HepG2 (cell line): ENCODE data around the gene C4orf33. TPM values are rescaled to one million over a fixed set of nuclear protein-coding genes. Genes with fewer than 3 reads are reported as not detected.
A peak's percentile ranks its signal among the peaks of the same experiment; 100 is the strongest.

Experiments used
- ATAC-seq: fragments of 200-7000 bp; cut with Tn5 transposase; 3 replicates; pipeline ENCODE4 v1.9.1; 2020; ENCODE audit warnings: mild to moderate bottlenecking, moderate library complexity
- BruUV-seq: library from RNA; stranded (reverse); fragments of 400-500 nt; replicated peaks from 2 replicates; lab custom pipeline; 2021; lab: Mats Ljungman, UMichigan
- CTCF ChIA-PET: fragments of 300-600 bp; formaldehyde crosslinking; extraction: SDS; loops from one replicate; lab custom pipeline; 2021; ENCODE audit warnings: low total read pairs, inconsistent platforms, low intra/inter-chr PET ratio; lab: Yijun Ruan, JAX
- POLR2A ChIA-PET: fragments of 350-600 bp; sonication (Branson Sonifier 250); formaldehyde crosslinking; loops from one replicate; lab custom pipeline; 2020; ENCODE audit warnings: antibody characterized with exemption, inconsistent platforms; lab: Yijun Ruan, JAX
- DNase-seq: peaks from one replicate; pipeline ENCODE4 v3.0.0-alpha.2; 2015; ENCODE audit warnings: low spot score
- FAIRE-seq: peaks from 3 replicates; lab custom pipeline; 2011; peaks lifted over from hg19 to GRCh38; lab: Jason Lieb, UNC
- H2AFZ ChIP-seq: one replicate; pipeline ENCODE4 v1.6.1; 2011; ENCODE audit warnings: low read length, inconsistent platforms
- H3K27ac ChIP-seq: fragments of 300-600 bp; 3 replicates; pipeline ENCODE4 v1.8.0; 2011; ENCODE audit warnings: mixed run types, mild to moderate bottlenecking, mixed read lengths, low read length, inconsistent platforms; ENCODE audit not compliant: insufficient read depth; ENCODE audit errors: extremely low read length
- H3K27me3 ChIP-seq, 2 experiments: fragments of 200-600 bp in 1 of 2; 2 replicates in 1 of 2; 3 replicates in 1 of 2; pipeline versions ENCODE4 v1.6.0 to v1.8.0; 2011; ENCODE audit warnings: low read length in 2 of 2, mild to moderate bottlenecking in 2 of 2, moderate library complexity in 2 of 2, inconsistent platforms in 1 of 2; ENCODE audit not compliant: insufficient read depth in 2 of 2, control insufficient read depth in 1 of 2
- H3K36me3 ChIP-seq, 2 experiments: fragments of 200-600 bp in 1 of 2; replicated peaks in 1 of 2; 2 replicates in 1 of 2; 3 replicates in 1 of 2; pipeline versions ENCODE4 v1.5.1 to v1.8.0; 2011; ENCODE audit warnings: low read length in 2 of 2, inconsistent platforms in 1 of 2; ENCODE audit not compliant: insufficient read depth in 2 of 2, control insufficient read depth in 1 of 2
- H3K4me1 ChIP-seq: 2 replicates; pipeline ENCODE4 v1.5.1; 2012; ENCODE audit warnings: low read length, inconsistent platforms; ENCODE audit not compliant: insufficient read depth
- H3K4me2 ChIP-seq: 2 replicates; pipeline ENCODE4 v1.6.0; 2011; ENCODE audit warnings: low read depth, low read length, inconsistent platforms
- H3K4me3 ChIP-seq, 3 experiments: fragments of 200-600 bp in 1 of 3; sonication (generic), shearing (Covaris generic) in 1 of 3; replicated peaks in 1 of 3; 2 replicates each; pipeline ENCODE4 v1.5.1; 2011 to 2016; ENCODE audit warnings: low read length in 3 of 3, inconsistent platforms in 2 of 3, low read depth in 2 of 3, mild to moderate bottlenecking in 2 of 3, control low read depth in 1 of 3, mixed read lengths in 1 of 3; ENCODE audit not compliant: insufficient read depth in 1 of 3
- H3K79me2 ChIP-seq: one replicate; pipeline ENCODE4 v1.6.1; 2011; ENCODE audit warnings: low read length, inconsistent platforms; ENCODE audit not compliant: insufficient read depth
- H3K9ac ChIP-seq: 2 replicates; pipeline ENCODE4 v1.6.0; 2011; ENCODE audit warnings: mild to moderate bottlenecking, low read depth, low read length, inconsistent platforms; ENCODE audit not compliant: insufficient read depth
- H3K9me3 ChIP-seq: 2 replicates; pipeline ENCODE4 v1.5.1; 2012; ENCODE audit warnings: mild to moderate bottlenecking, low read length
- H4K20me1 ChIP-seq: 2 replicates; pipeline ENCODE4 v1.6.0; 2011; ENCODE audit warnings: inconsistent platforms, mild to moderate bottlenecking, low read length, moderate library complexity; ENCODE audit not compliant: insufficient read depth
- CREBL2 ChIP-seq: sonication (generic); formaldehyde crosslinking; IDR thresholded peaks from 2 replicates; pipeline ENCODE4 v1.8.1; 2023; ENCODE audit warnings: missing genetic modification reagents, mild to moderate bottlenecking, borderline replicate concordance
- FOXK2 ChIP-seq: fragments of 450-650 bp; IDR thresholded peaks from 2 replicates; pipeline ENCODE4 v1.6.1; 2016
- KAT8 ChIP-seq: IDR thresholded peaks from 2 replicates; pipeline ENCODE4 v1.6.1; 2016; ENCODE audit warnings: missing genetic modification reagents, missing compliant biosample characterization
- MAFF ChIP-seq: IDR thresholded peaks from 2 replicates; pipeline ENCODE4 v1.6.1; 2011; ENCODE audit warnings: low read depth, low read length, improper control_type of control experiment
- MAFK ChIP-seq, 2 experiments: IDR thresholded peaks in 1 of 2; conservative IDR thresholded peaks in 1 of 2; 2 replicates each; pipeline ENCODE4 v1.6.1; 2011; ENCODE audit warnings: improper control_type of control experiment in 2 of 2, low read length in 2 of 2
- POLR2G ChIP-seq: fragments of 200-400 bp; formaldehyde crosslinking; IDR thresholded peaks from 2 replicates; pipeline ENCODE4 v1.6.1; 2018; ENCODE audit warnings: mild to moderate bottlenecking, low read depth, low read length, moderate library complexity
- SIN3B ChIP-seq: fragments of 150-350 bp; IDR thresholded peaks from 2 replicates; pipeline ENCODE4 v1.6.1; 2014; ENCODE audit warnings: low read length
- WIZ ChIP-seq: sonication (generic); formaldehyde crosslinking; IDR thresholded peaks from 2 replicates; pipeline ENCODE4 v1.5.1; 2020; ENCODE audit warnings: mild to moderate bottlenecking, missing genetic modification reagents
- ZNF317 ChIP-seq: sonication (generic); formaldehyde crosslinking; IDR thresholded peaks from 2 replicates; pipeline ENCODE4 v1.5.0; 2020; ENCODE audit warnings: mild to moderate bottlenecking, missing genetic modification reagents
- ZNF644 ChIP-seq: IDR thresholded peaks from 2 replicates; pipeline ENCODE4 v1.6.1; 2016; ENCODE audit warnings: low read depth
- ZNF776 ChIP-seq: sonication (generic); formaldehyde crosslinking; IDR thresholded peaks from 2 replicates; pipeline ENCODE4 v1.4.0; 2020; ENCODE audit warnings: mild to moderate bottlenecking, missing genetic modification reagents
- WGBS: methylation state at CpG from one replicate; pipeline ENCODE4 v1.1.6; 2017; ENCODE audit warnings: low lambda C conversion rate; 5-methylcytosine and 5-hydroxymethylcytosine counted together
- in situ Hi-C: cut with HindIII; loops from 2 replicates; pipeline ENCODE4 v1.10.0; 2017; ENCODE audit warnings: low pct_unique_long_range_greater_than_20kb; ENCODE audit not compliant: extremely low pct_ligation_motif_present
- intact Hi-C: fragments of 100-400 bp; cut with micrococcal nuclease; formaldehyde crosslinking; loops from one replicate; pipeline ENCODE4 v1.10.0; 2022; ENCODE audit not compliant: unreplicated experiment
- polyA plus RNA-seq, 8 experiments: library from polyadenylated mRNA; depleted of rRNA in 3 of 8; stranded (reverse) in 7 of 8; unstranded in 1 of 8; fragments of >200 nt; fragmentation: Illumina TruSeq in 4 of 8; extraction: Trizol in 4 of 8; gene quantifications; 2 replicates each; pipeline versions ENCODE4 v1.2.1 to v1.2.3, GENCODE V29; 2011 to 2016; ENCODE audit warnings: low read depth in 4 of 8, missing spikeins in 1 of 8, mixed read lengths in 1 of 8; ENCODE audit not compliant: insufficient read depth in 1 of 8
- total RNA-seq, 5 experiments: library from RNA; depleted of rRNA; stranded (reverse); fragments of >200 nt; fragmentation: Illumina TruSeq; extraction: Trizol; gene quantifications; 2 replicates each; pipeline ENCODE4 v1.2.3, GENCODE V29; 2016; ENCODE audit warnings: low read depth in 1 of 5
- TF ChIP-seq, protein P1 (sequence below): fragments of 450-650 bp; IDR thresholded peaks from 2 replicates; pipeline ENCODE4 v1.6.1; 2016
- TF ChIP-seq, protein P2 (sequence below): sonication (generic); formaldehyde crosslinking; IDR thresholded peaks from 2 replicates; pipeline ENCODE4 v1.8.1; 2023; ENCODE audit warnings: mild to moderate bottlenecking, moderate library complexity, missing genetic modification reagents
- TF ChIP-seq, protein P3 (sequence below): fragments of 450-650 bp; IDR thresholded peaks from 2 replicates; pipeline ENCODE4 v1.6.1; 2017

The C4orf33 gene
- total and polyA plus RNA-seq, 2 of the 13 experiments (the other 11 are each of a cell fraction or from before 2014, with no cell fraction given), result 2.8 to 3.3 TPM

DNA sequence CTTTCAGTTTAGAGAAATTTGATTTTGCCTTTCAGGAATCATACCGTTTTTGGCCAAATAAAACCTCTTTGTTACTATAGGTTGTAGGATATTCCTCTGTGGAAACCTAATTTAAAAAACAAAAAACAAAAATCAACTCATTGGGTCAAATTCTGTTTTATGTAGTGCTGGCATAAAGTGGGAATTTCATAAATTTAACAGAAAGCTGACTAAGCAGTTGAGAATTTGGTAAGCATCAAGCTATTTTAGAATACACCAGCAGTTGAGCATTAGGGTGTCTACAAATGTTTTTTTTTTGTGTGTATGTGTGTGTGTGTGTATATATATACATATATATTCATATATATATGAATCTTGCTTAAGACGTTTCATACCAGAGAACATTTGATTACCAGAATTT is 47.4 kb downstream of the C4orf33 start:
- H3K27me3 ChIP-seq, result peaks cover 0 to 9% of the 10 kb centered on the region in 2 experiments; a peak in 2 of 5 replicates
- no peaks in the 10 kb centered on the region for H3K4me1 ChIP-seq
- H3K9ac ChIP-seq, result no peak overlapping the region
- TF ChIP-seq POLR2G (no peak), MAFF (peak; percentile 36; the same call in 1 of the 2 replicates), MAFK (conservative IDR thresholded peaks at IDR 0.05 in 1 of 2, IDR thresholded peaks at IDR 0.05 in 1 of 2; ENCODE audit: low read length in 2 of 2) (peak in 1 of 2 experiments; percentile 67; a peak in 2 of 4 replicates)
- BruUV-seq, result no TSS peak
- under 1% methylated on average over 2 of the region's 2 CpGs for WGBS
- H3K9me3 ChIP-seq, result no peaks in the 10 kb centered on the region
- no peak overlapping the region for H3K27ac ChIP-seq
- H3K79me2 ChIP-seq, result no peaks in the 10 kb centered on the region
- no peak overlapping the region for H3K4me2 ChIP-seq
- DNase-seq, result no peak
- ATAC-seq, result no peak
- ChIA-PET CTCF (no interaction called here), POLR2A (no interaction called here)
- H4K20me1 ChIP-seq, result no peaks in the 10 kb centered on the region
- H3K36me3 ChIP-seq, result no peaks in the 10 kb centered on the region
- in situ Hi-C loops (no loop called here), intact Hi-C loops (no loop called here)
- no peak for FAIRE-seq
- no peak overlapping the region for H3K4me3 ChIP-seq
- no peak overlapping the region for H2AFZ ChIP-seq

DNA sequence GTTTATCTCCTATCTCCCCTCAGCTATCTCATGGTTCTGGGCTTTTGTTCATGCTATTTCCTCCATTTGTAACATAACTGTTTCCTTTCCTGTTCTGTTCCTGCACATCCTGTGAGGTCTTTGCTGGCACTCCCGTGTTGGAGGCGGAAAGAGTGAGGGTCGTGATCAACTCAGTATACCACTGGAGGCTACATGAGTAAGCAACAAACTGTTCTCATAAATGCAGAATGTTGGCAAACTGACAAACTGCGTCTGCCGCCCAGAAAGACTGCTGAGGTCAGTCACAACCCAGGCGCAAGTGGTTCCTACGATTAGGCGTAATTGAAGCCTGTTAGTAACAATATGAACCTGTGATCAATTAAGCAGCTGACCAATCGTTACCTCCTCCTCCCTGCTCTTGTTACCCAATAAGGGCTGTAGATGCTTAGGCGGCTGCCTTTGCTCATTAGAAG is 48.8 kb downstream of the C4orf33 start:
- no TSS peak for BruUV-seq
- Histone ChIP-seq H3K79me2 (no peaks in the 10 kb centered on the region), H2AFZ (no peak overlapping the region), H3K9me3 (no peaks in the 10 kb centered on the region), H3K4me3 (no peak overlapping the region), H3K36me3 (no peaks in the 10 kb centered on the region), H3K4me1 (no peaks in the 10 kb centered on the region), H4K20me1 (no peaks in the 10 kb centered on the region), H3K27ac (no peak overlapping the region), H3K4me2 (peak overlapping the region; percentile 48; the same call in 1 of the 2 replicates), H3K27me3 (peaks cover 0 to 20% of the 10 kb centered on the region in 2 experiments; a peak in 2 of 5 replicates), H3K9ac (no peak overlapping the region)
- DNase-seq, result no peak
- no peak for FAIRE-seq
- POLR2A ChIA-PET, result no interaction called here
- intact Hi-C loops (no loop called here), in situ Hi-C loops (no loop called here)
- TF ChIP-seq, protein P1, sequence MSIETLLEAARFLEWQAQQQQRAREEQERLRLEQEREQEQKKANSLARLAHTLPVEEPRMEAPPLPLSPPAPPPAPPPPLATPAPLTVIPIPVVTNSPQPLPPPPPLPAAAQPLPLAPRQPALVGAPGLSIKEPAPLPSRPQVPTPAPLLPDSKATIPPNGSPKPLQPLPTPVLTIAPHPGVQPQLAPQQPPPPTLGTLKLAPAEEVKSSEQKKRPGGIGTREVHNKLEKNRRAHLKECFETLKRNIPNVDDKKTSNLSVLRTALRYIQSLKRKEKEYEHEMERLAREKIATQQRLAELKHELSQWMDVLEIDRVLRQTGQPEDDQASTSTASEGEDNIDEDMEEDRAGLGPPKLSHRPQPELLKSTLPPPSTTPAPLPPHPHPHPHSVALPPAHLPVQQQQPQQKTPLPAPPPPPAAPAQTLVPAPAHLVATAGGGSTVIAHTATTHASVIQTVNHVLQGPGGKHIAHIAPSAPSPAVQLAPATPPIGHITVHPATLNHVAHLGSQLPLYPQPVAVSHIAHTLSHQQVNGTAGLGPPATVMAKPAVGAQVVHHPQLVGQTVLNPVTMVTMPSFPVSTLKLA, result no peak
- TF ChIP-seq, protein P2, sequence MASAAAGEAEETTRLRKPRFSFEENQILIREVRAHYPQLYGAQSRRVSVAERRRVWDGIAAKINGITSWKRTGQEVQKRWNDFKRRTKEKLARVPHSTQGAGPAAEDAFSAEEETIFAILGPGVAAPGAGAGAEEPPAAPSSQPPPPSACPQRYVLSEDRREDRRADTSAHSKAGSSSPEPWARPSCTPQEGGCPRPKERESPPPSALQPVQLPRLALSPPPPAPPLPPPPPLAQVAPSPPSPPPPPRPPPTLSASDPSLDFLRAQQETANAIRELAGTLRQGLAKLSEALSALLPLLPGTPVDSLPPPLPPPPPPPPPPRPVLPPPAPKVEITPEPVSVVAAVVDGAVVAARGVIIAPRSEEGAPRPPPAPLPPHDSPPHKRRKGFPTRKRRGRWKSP (CRISPR knock-in tag), result no peak
- no peak for TF ChIP-seq KAT8
- no peak for TF ChIP-seq CREBL2 (CRISPR knock-in tag)
- no peak for TF ChIP-seq WIZ (CRISPR knock-in tag)
- no peak for TF ChIP-seq ZNF644 (CRISPR knock-in tag)
- no peak for TF ChIP-seq ZNF776 (CRISPR knock-in tag)
- no peak for TF ChIP-seq FOXK2
- no peak for TF ChIP-seq ZNF317 (CRISPR knock-in tag)
- TF ChIP-seq, protein P3, sequence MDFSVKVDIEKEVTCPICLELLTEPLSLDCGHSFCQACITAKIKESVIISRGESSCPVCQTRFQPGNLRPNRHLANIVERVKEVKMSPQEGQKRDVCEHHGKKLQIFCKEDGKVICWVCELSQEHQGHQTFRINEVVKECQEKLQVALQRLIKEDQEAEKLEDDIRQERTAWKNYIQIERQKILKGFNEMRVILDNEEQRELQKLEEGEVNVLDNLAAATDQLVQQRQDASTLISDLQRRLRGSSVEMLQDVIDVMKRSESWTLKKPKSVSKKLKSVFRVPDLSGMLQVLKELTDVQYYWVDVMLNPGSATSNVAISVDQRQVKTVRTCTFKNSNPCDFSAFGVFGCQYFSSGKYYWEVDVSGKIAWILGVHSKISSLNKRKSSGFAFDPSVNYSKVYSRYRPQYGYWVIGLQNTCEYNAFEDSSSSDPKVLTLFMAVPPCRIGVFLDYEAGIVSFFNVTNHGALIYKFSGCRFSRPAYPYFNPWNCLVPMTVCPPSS, result no peak
- no peak for TF ChIP-seq SIN3B
- 10% methylated on average over 10 of the region's 10 CpGs for WGBS
- CTCF ChIA-PET, result no interaction called here
- peak; percentile 23 for ATAC-seq
